Calu3 (cell line): ENCODE results near the gene DNAH5. TPM values are rescaled to one million over a fixed set of nuclear protein-coding genes. Genes with fewer than 3 reads are reported as not detected.

ENCODE experiments used
- BruUV-seq: library from RNA; stranded (reverse); fragments of 400-500 nt; replicated peaks from 2 replicates; lab custom pipeline; 2021; lab: Mats Ljungman, UMichigan
- CTCF ChIA-PET: fragments of 300-600 bp; sonication (Branson Sonifier 250); formaldehyde crosslinking; loops from one replicate; lab custom pipeline; 2022; ENCODE audit warnings: antibody characterized with exemption; lab: Charles Lee
- DNase-seq: peaks from one replicate; pipeline ENCODE4 v3.0.0; 2022
- H3K27ac Mint-ChIP-seq: one replicate; pipeline ENCODE4 v1.8.0; 2022; ENCODE audit warnings: mixed read lengths; ENCODE audit not compliant: unreplicated experiment
- H3K27me3 Mint-ChIP-seq: one replicate; pipeline ENCODE4 v1.8.0; 2022; ENCODE audit warnings: mixed read lengths; ENCODE audit not compliant: unreplicated experiment
- H3K36me3 Mint-ChIP-seq: one replicate; pipeline ENCODE4 v1.8.0; 2022; ENCODE audit warnings: mild to moderate bottlenecking, moderate library complexity, mixed read lengths; ENCODE audit not compliant: insufficient read depth, unreplicated experiment
- H3K4me1 Mint-ChIP-seq: one replicate; pipeline ENCODE4 v1.8.0; 2022; ENCODE audit warnings: mild to moderate bottlenecking, low read depth, mixed read lengths; ENCODE audit not compliant: unreplicated experiment
- H3K4me3 Mint-ChIP-seq: one replicate; pipeline ENCODE4 v1.8.0; 2022; ENCODE audit warnings: mild to moderate bottlenecking, low read depth, moderate library complexity, mixed read lengths; ENCODE audit not compliant: unreplicated experiment
- H3K9me3 Mint-ChIP-seq: one replicate; pipeline ENCODE4 v1.8.0; 2022; ENCODE audit warnings: low read depth, mixed read lengths; ENCODE audit not compliant: unreplicated experiment
- intact Hi-C: fragments of 100-400 bp; cut with micrococcal nuclease; formaldehyde crosslinking; loops from one replicate; pipeline ENCODE4 v1.10.0; 2022; ENCODE audit not compliant: unreplicated experiment
- total RNA-seq: library from RNA; stranded (reverse); gene quantifications from 2 replicates; pipeline ENCODE4 v1.2.3, GENCODE V29; 2022
- TF ChIP-seq, protein P1 (sequence below): fragments of 200-600 bp; IDR thresholded peaks from one replicate; pipeline ENCODE4 v1.8.0; 2022; ENCODE audit warnings: antibody characterized with exemption; ENCODE audit not compliant: unreplicated experiment

Gene DNAH5
- total RNA-seq, 1 experiment from 2014 or later = 5.8 TPM

DNA sequence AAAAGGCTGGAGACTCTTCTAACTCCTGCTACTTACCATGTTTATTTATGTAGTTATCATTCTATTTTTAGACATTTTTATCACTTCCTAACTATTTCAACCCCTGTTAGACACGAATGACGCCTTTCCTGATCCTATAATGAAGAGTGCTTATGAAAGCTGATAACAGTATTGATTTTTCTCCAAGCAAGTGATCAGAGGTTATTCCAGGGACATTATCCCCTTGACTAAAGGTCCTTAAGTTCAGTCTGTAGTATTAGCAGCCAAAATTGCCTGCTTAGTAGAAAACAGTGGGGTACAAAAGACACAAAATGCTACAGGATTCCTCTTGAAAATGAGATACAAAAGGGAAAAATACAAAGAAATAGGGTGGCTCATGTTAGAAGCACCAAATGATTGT lies 235.6 kb downstream of the DNAH5 start:
- Mint-ChIP-seq H3K27me3 (no peaks in the 10 kb centered on the region), H3K4me3 (no peak overlapping the region), H3K27ac (no peak overlapping the region), H3K9me3 (peaks cover 2% of the 10 kb centered on the region), H3K36me3 (no peaks in the 10 kb centered on the region), H3K4me1 (peaks cover 9% of the 10 kb centered on the region)
- CTCF ChIA-PET = no interaction called here
- no peak for DNase-seq
- intact Hi-C loops = no loop called here
- TF ChIP-seq, protein P1, sequence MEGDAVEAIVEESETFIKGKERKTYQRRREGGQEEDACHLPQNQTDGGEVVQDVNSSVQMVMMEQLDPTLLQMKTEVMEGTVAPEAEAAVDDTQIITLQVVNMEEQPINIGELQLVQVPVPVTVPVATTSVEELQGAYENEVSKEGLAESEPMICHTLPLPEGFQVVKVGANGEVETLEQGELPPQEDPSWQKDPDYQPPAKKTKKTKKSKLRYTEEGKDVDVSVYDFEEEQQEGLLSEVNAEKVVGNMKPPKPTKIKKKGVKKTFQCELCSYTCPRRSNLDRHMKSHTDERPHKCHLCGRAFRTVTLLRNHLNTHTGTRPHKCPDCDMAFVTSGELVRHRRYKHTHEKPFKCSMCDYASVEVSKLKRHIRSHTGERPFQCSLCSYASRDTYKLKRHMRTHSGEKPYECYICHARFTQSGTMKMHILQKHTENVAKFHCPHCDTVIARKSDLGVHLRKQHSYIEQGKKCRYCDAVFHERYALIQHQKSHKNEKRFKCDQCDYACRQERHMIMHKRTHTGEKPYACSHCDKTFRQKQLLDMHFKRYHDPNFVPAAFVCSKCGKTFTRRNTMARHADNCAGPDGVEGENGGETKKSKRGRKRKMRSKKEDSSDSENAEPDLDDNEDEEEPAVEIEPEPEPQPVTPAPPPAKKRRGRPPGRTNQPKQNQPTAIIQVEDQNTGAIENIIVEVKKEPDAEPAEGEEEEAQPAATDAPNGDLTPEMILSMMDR = no peak
- BruUV-seq = no TSS peak

- Mint-ChIP-seq H3K9me3 (peaks cover 2% of the 10 kb centered on the region), H3K36me3 (no peaks in the 10 kb centered on the region), H3K4me3 (no peak overlapping the region), H3K27ac (no peak overlapping the region), H3K27me3 (no peaks in the 10 kb centered on the region), H3K4me1 (peaks cover 10% of the 10 kb centered on the region)
- no peak for DNase-seq
- CTCF ChIA-PET = no interaction called here
- BruUV-seq = no TSS peak
- intact Hi-C loops = no loop called here
- TF ChIP-seq, protein P1 = no peak
Measured at GRCh38 chr5:13708432-13708831, 236.1 kb downstream of the DNAH5 start.

DNA sequence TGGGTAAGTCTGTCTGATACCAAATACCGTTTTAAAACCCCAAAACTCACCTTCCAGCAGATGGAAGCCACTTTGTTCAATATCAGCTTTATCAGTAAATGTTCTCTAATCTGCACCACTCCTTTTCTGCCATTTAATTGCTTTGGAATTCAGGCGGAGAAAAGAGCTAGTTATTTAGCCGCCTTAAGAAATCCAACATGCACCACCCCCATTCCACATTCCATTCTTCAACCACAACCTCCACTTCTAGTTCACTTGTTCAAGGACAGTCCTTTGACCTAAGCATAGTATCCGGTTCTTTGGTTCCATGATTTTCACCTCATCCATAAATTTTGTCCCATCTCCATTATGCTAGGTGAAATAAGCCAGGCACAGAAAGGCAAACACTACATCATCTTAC lies 240.1 kb downstream of the DNAH5 start:
- peaks cover 10% of the 10 kb centered on the region for H3K4me1 Mint-ChIP-seq
- no peak for DNase-seq
- H3K36me3 Mint-ChIP-seq = no peaks in the 10 kb centered on the region
- no peak overlapping the region for H3K27ac Mint-ChIP-seq
- H3K27me3 Mint-ChIP-seq = no peaks in the 10 kb centered on the region
- no peaks in the 10 kb centered on the region for H3K9me3 Mint-ChIP-seq
- intact Hi-C loops = no loop called here
- TF ChIP-seq, protein P1 = no peak
- CTCF ChIA-PET = no interaction called here
- H3K4me3 Mint-ChIP-seq = no peak overlapping the region
- BruUV-seq = no TSS peak

GRCh38 chr5:13700626-13701025 lies 243.9 kb downstream of the DNAH5 start:
- intact Hi-C loops = no loop called here
- H3K4me3 Mint-ChIP-seq = no peak overlapping the region
- H3K36me3 Mint-ChIP-seq = no peaks in the 10 kb centered on the region
- H3K27ac Mint-ChIP-seq = no peak overlapping the region
- TF ChIP-seq, protein P1 = no peak
- BruUV-seq = no TSS peak
- CTCF ChIA-PET = no interaction called here
- H3K9me3 Mint-ChIP-seq = peaks cover 3% of the 10 kb centered on the region
- no peak for DNase-seq
- peaks cover 15% of the 10 kb centered on the region for H3K4me1 Mint-ChIP-seq
- H3K27me3 Mint-ChIP-seq = no peaks in the 10 kb centered on the region
